Astrocyte of the spinal cord (primary cell): Measurements from ENCODE around the gene FRAS1.

ENCODE experiments used
- DNase-seq: peaks from one replicate; pipeline ENCODE4 v3.0.0; 2011; ENCODE audit warnings: low read depth, low spot score
- H3K4me3 ChIP-seq: 2 replicates; pipeline ENCODE4 v1.5.1; 2011; ENCODE audit warnings: low read depth, mild to moderate bottlenecking, low read length, moderate library complexity
- CTCF ChIP-seq: IDR thresholded peaks from 2 replicates; pipeline ENCODE4 v1.5.1; 2012; ENCODE audit warnings: low read depth, mild to moderate bottlenecking, low read length, inconsistent platforms
- in situ Hi-C: cut with HindIII; loops from 2 replicates; pipeline ENCODE4 v1.10.0; 2017; ENCODE audit warnings: low sequenced_read_pairs

FRAS1 gene

GRCh38 chr4:78361621-78362120 is 304.5 kb downstream of the FRAS1 start:
- in situ Hi-C loops, result no loop called here
- H3K4me3 ChIP-seq, result no peak overlapping the region
- DNase-seq, result no peak
- TF ChIP-seq CTCF, result no peak

- TF ChIP-seq CTCF, result no peak
- in situ Hi-C loops, result no loop called here
- no peak overlapping the region for H3K4me3 ChIP-seq
- no peak for DNase-seq
Observed at GRCh38 chr4:78362310-78362709, 305.2 kb downstream of the FRAS1 start.

- no peak overlapping the region for H3K4me3 ChIP-seq
- no peak for TF ChIP-seq CTCF
- in situ Hi-C loops, result no loop called here
- DNase-seq, result no peak
Observed at GRCh38 chr4:78363031-78363570, 306.0 kb downstream of the FRAS1 start.

GRCh38 chr4:78369679-78370078 is 312.6 kb downstream of the FRAS1 start:
- TF ChIP-seq CTCF, result no peak
- DNase-seq, result peak; percentile 81

GRCh38 chr4:78370631-78371372 is 313.7 kb downstream of the FRAS1 start:
- H3K4me3 ChIP-seq, result no peak overlapping the region
- in situ Hi-C loops, result no loop called here
- no peak for TF ChIP-seq CTCF
- no peak for DNase-seq

More at GRCh38 chr4:78369679-78370078, 312.6 kb downstream of the FRAS1 start:
- no peak overlapping the region for H3K4me3 ChIP-seq
- in situ Hi-C loops, result no loop called here

- in situ Hi-C loops, result no loop called here
- H3K4me3 ChIP-seq, result no peak overlapping the region
- DNase-seq, result no peak
- TF ChIP-seq CTCF, result no peak
Observed at GRCh38 chr4:78372355-78372988, 315.3 kb downstream of the FRAS1 start.
